OCI-LY1 (cell line): ENCODE measurements around the gene LUC7L2.

Experiments
- H2AFZ ChIP-seq: fragments of 200-600 bp; sonication (generic), shearing (Covaris generic); 2 replicates; pipeline ENCODE4 v1.6.0; 2014; ENCODE audit warnings: antibody characterized with exemption, mild to moderate bottlenecking, low read length
- H3F3A ChIP-seq: fragments of 200-600 bp; sonication (generic), shearing (Covaris generic); 2 replicates; pipeline ENCODE4 v1.6.0; 2014; ENCODE audit warnings: mild to moderate bottlenecking, antibody characterized with exemption, low read length, moderate library complexity; ENCODE audit not compliant: insufficient read depth
- H3K27ac ChIP-seq: fragments of 200-600 bp; sonication (generic); 2 replicates; pipeline ENCODE4 v1.5.1; 2014; ENCODE audit warnings: low read length, mixed run types, mild to moderate bottlenecking, low read depth; ENCODE audit not compliant: poor library complexity, severe bottlenecking
- H3K27me3 ChIP-seq: fragments of 200-600 bp; sonication (generic); 2 replicates; pipeline ENCODE4 v1.6.0; 2014; ENCODE audit warnings: antibody characterized with exemption, mild to moderate bottlenecking, low read length, moderate library complexity; ENCODE audit not compliant: insufficient read depth
- H3K36me3 ChIP-seq: fragments of 200-600 bp; sonication (generic); 2 replicates; pipeline ENCODE4 v1.6.1; 2014; ENCODE audit warnings: mild to moderate bottlenecking, antibody characterized with exemption, low read length, moderate library complexity, mixed read lengths; ENCODE audit not compliant: insufficient read depth
- H3K4me1 ChIP-seq: fragments of 200-600 bp; sonication (generic); 2 replicates; pipeline ENCODE4 v1.5.1; 2014; ENCODE audit warnings: mild to moderate bottlenecking, low read length, moderate library complexity; ENCODE audit not compliant: insufficient read depth, severe bottlenecking
- H3K4me2 ChIP-seq: fragments of 200-600 bp; sonication (generic), shearing (Covaris generic); 2 replicates; pipeline ENCODE4 v1.6.1; 2014; ENCODE audit warnings: low read length
- H3K4me3 ChIP-seq: fragments of 200-600 bp; sonication (generic); 2 replicates; pipeline ENCODE4 v1.5.1; 2014; ENCODE audit warnings: low read length, low read depth, mild to moderate bottlenecking, mixed read lengths; ENCODE audit not compliant: poor library complexity, severe bottlenecking
- H3K79me2 ChIP-seq: fragments of 200-600 bp; shearing (Covaris generic); 2 replicates; pipeline ENCODE4 v1.6.1; 2016; ENCODE audit warnings: mixed run types, low read length, mixed read lengths; ENCODE audit not compliant: insufficient read depth
- H3K9ac ChIP-seq: fragments of 200-600 bp; sonication (generic), shearing (Covaris generic); 2 replicates; pipeline ENCODE4 v1.6.1; 2014; ENCODE audit warnings: mild to moderate bottlenecking, low read length, mixed read lengths
- H3K9me2 ChIP-seq: fragments of 200-600 bp; sonication (generic), shearing (Covaris generic); 2 replicates; pipeline ENCODE4 v1.6.1; 2014; ENCODE audit warnings: low read depth, mild to moderate bottlenecking, low read length, mixed read lengths
- H3K9me3 ChIP-seq: fragments of 200-600 bp; shearing (Covaris generic); 2 replicates; pipeline ENCODE4 v1.6.1; 2014; ENCODE audit warnings: low read length, mixed read lengths
- H4K20me1 ChIP-seq: fragments of 200-600 bp; sonication (generic), shearing (Covaris generic); 2 replicates; pipeline ENCODE4 v1.6.0; 2016; ENCODE audit warnings: mild to moderate bottlenecking, low read length; ENCODE audit not compliant: insufficient read depth
- EZH2 ChIP-seq: fragments of 200-600 bp; sonication (generic), shearing (Covaris generic); IDR thresholded peaks from 2 replicates; pipeline ENCODE4 v1.8.0; 2017; ENCODE audit warnings: borderline replicate concordance, mixed run types, mild to moderate bottlenecking, antibody characterized with exemption, low read length, moderate library complexity, mixed read lengths
- TF ChIP-seq, protein P1 (sequence below): fragments of 200-600 bp; sonication (generic), shearing (Covaris generic); IDR thresholded peaks from 2 replicates; pipeline ENCODE4 v1.5.1; 2017; ENCODE audit warnings: mild to moderate bottlenecking, antibody characterized with exemption, low read length, moderate library complexity, mixed read lengths

Gene LUC7L2

GRCh38 chr7:139452958-139453672, 93.4 kb downstream of the LUC7L2 start:
- Histone ChIP-seq H4K20me1 (no peaks in the 10 kb centered on the region), H2AFZ (no peak overlapping the region), H3K9me2 (no peaks in the 10 kb centered on the region), H3F3A (no peaks in the 10 kb centered on the region), H3K79me2 (no peaks in the 10 kb centered on the region), H3K36me3 (no peaks in the 10 kb centered on the region), H3K4me3 (no peak overlapping the region), H3K27ac (no peak overlapping the region), H3K4me1 (peaks cover 9% of the 10 kb centered on the region), H3K27me3 (no peaks in the 10 kb centered on the region), H3K9me3 (no peaks in the 10 kb centered on the region), H3K9ac (no peak overlapping the region), H3K4me2 (no peak overlapping the region)
- no peak for TF ChIP-seq EZH2
- TF ChIP-seq, protein P1, sequence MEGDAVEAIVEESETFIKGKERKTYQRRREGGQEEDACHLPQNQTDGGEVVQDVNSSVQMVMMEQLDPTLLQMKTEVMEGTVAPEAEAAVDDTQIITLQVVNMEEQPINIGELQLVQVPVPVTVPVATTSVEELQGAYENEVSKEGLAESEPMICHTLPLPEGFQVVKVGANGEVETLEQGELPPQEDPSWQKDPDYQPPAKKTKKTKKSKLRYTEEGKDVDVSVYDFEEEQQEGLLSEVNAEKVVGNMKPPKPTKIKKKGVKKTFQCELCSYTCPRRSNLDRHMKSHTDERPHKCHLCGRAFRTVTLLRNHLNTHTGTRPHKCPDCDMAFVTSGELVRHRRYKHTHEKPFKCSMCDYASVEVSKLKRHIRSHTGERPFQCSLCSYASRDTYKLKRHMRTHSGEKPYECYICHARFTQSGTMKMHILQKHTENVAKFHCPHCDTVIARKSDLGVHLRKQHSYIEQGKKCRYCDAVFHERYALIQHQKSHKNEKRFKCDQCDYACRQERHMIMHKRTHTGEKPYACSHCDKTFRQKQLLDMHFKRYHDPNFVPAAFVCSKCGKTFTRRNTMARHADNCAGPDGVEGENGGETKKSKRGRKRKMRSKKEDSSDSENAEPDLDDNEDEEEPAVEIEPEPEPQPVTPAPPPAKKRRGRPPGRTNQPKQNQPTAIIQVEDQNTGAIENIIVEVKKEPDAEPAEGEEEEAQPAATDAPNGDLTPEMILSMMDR: peak; percentile 41; the same call in 1 of the 2 replicates

GRCh38 chr7:139453673-139454321, 94.1 kb downstream of the LUC7L2 start:
- Histone ChIP-seq H3K36me3 (no peaks in the 10 kb centered on the region), H3K4me3 (no peak overlapping the region), H3F3A (no peaks in the 10 kb centered on the region), H3K9me3 (no peaks in the 10 kb centered on the region), H3K4me1 (peaks cover 9% of the 10 kb centered on the region), H3K27ac (no peak overlapping the region), H3K27me3 (no peaks in the 10 kb centered on the region), H3K9me2 (no peaks in the 10 kb centered on the region), H3K4me2 (no peak overlapping the region), H2AFZ (no peak overlapping the region), H3K79me2 (no peaks in the 10 kb centered on the region), H4K20me1 (no peaks in the 10 kb centered on the region), H3K9ac (no peak overlapping the region)
- TF ChIP-seq, protein P1: no peak
- no peak for TF ChIP-seq EZH2

GRCh38 chr7:139455789-139456188, 96.1 kb downstream of the LUC7L2 start:
- H3K4me1 ChIP-seq: peaks cover 9% of the 10 kb centered on the region
- H3K36me3 ChIP-seq: no peaks in the 10 kb centered on the region
- no peak overlapping the region for H3K9ac ChIP-seq
- no peaks in the 10 kb centered on the region for H3K9me2 ChIP-seq
- H2AFZ ChIP-seq: no peak overlapping the region
- 0 out of 2 replicates have a peak, but pooled peaks cover 3% of the 10 kb centered on the region for H3K27me3 ChIP-seq
- TF ChIP-seq, protein P1: no peak
- no peaks in the 10 kb centered on the region for H4K20me1 ChIP-seq
- no peaks in the 10 kb centered on the region for H3F3A ChIP-seq
- no peak overlapping the region for H3K4me2 ChIP-seq
- H3K4me3 ChIP-seq: no peak overlapping the region
- H3K27ac ChIP-seq: no peak overlapping the region
- H3K9me3 ChIP-seq: no peaks in the 10 kb centered on the region
- H3K79me2 ChIP-seq: no peaks in the 10 kb centered on the region
